Measurements from ENCODE around the gene TAGLN2.
A peak's percentile ranks its signal among the peaks of the same experiment; 100 is the strongest.

Gene TAGLN2

DNA sequence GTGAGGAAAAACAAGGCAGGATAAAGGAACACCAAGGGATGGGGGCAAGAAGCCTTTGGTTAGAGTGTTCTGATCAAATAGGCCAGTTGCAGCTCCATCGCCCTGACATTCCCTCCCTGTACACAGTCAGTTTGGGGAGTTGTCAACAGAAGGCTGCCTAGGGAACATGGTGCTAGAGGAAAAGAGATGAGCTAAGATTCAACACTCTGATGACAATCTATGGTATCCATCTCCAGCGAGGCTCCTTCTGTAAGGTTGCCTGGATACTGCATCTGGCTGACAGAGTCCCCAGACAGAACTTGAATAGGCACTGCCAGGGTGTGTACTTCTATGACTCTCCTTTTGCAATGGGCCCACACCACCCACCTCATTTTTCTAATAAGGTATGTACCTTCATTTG is 40.0 kb upstream of the TAGLN2 start:
- no peak for DNase-seq (ENCODE audit: extremely low read depth, low read depth)
- TF ChIP-seq, protein P1, sequence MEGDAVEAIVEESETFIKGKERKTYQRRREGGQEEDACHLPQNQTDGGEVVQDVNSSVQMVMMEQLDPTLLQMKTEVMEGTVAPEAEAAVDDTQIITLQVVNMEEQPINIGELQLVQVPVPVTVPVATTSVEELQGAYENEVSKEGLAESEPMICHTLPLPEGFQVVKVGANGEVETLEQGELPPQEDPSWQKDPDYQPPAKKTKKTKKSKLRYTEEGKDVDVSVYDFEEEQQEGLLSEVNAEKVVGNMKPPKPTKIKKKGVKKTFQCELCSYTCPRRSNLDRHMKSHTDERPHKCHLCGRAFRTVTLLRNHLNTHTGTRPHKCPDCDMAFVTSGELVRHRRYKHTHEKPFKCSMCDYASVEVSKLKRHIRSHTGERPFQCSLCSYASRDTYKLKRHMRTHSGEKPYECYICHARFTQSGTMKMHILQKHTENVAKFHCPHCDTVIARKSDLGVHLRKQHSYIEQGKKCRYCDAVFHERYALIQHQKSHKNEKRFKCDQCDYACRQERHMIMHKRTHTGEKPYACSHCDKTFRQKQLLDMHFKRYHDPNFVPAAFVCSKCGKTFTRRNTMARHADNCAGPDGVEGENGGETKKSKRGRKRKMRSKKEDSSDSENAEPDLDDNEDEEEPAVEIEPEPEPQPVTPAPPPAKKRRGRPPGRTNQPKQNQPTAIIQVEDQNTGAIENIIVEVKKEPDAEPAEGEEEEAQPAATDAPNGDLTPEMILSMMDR (IDR thresholded peaks at IDR 0.05; ENCODE audit: low read depth, low read length, missing control alignments) = no peak

DNA sequence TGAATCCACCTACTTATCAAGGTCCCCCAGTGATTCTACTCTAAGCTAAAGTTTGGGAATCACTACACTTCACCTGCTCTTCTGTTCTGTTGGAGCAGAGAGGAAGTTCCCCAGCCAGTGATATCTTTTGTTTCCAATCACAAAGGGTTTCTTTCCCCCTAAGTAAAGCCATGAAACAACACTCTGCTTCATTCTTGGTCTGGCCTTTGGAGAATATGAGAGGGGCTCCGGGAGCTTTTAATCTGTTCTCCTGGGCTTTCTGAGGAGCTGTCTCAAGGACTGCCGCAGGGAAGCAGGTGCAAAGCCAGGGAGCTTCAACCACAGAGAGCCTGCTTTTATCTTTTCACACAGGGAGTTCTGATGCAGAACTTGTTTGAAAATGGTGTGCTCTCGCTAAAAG is 38.8 kb upstream of the TAGLN2 start:
- no peak overlapping the region for H3K4me3 ChIP-seq (replicated peaks; ENCODE audit: low read depth, low read length)
- DNase-seq (ENCODE audit: extremely low read depth, low read depth) = no peak
- TF ChIP-seq, protein P1 (IDR thresholded peaks at IDR 0.05; ENCODE audit: low read depth, low read length, missing control alignments) = no peak

More for the DNA sequence above, 40.0 kb upstream of the TAGLN2 start:
- no peak overlapping the region for H3K4me3 ChIP-seq (replicated peaks; ENCODE audit: low read depth, low read length)

DNA sequence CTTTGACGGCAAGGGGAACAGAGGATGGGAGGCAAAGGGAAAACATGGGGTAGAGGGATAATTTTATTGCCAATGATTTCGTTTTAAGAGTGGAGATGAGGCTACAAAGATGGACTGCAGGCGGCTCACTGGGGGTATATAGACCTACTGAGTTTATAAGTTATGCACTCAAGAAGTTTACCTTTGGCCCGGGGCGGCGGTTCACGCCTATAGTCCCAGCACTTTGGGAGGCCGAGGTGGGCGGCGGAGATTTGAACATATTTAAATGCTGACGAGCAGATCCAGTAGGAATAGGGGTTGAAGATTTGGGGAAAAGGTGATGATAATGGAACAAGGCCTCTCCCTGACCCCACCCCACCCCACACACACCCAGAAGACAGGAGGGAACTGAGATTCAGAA is 36.9 kb upstream of the TAGLN2 start:
- H3K4me3 ChIP-seq (replicated peaks; ENCODE audit: low read depth, low read length) = no peak overlapping the region
- no peak for DNase-seq (ENCODE audit: extremely low read depth, low read depth)
- TF ChIP-seq, protein P1 (IDR thresholded peaks at IDR 0.05; ENCODE audit: low read depth, low read length, missing control alignments) = no peak

DNA sequence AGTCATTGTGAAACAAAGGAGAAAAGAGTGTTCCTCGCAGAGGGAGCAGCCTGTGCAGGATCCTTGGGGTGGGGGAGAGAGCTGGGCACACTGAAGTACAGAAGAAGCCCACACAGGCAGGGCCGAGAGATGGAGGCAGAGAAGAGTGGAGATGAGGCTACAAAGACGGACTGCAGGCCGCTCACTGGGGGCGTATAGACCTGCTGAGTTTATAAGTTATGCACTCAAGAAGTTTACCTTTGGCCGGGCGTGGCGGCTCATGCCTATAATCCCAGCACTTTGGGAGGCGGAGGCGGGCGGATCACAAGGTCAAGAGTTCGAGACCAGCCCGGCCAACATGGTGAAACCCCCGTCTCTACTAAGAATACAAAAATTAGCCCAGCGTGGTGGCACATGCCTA is 36.3 kb upstream of the TAGLN2 start:
- TF ChIP-seq, protein P1 (IDR thresholded peaks at IDR 0.05; ENCODE audit: low read depth, low read length, missing control alignments) = no peak
- no peak overlapping the region for H3K4me3 ChIP-seq (replicated peaks; ENCODE audit: low read depth, low read length)
- no peak for DNase-seq (ENCODE audit: extremely low read depth, low read depth)

DNA sequence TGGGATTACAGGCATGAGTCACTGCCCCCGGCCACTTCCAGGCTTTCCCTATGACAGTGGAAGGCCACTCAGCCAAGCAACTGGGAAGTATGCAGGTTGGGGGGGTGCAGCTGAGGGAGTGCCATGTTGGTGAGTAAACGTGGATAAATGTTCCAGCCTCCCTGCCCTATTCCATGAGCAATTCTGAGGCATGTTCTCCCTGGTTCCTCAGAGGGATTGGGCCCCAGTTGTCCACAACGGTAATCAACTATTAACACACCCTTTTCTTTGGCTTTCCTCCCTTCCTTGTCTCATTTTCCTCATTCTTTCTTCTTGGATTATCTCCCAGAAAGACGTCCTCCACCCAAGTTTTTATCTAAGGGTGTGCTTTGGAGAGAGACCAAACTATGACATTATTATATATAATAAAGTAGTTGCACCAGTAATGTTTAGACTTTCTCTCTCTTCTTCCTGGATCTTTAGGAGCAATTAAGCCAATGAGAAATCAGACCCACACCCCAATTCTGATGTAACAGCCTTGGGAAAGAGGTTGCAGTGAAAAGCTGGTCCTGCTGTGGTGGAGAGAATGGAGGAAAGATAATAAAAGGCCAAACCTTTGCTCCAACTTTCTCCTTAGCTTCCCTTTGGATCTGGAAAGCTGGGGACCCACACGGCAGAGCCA is 35.5 kb upstream of the TAGLN2 start:
- H3K4me3 ChIP-seq (replicated peaks; ENCODE audit: low read depth, low read length) = peak overlapping the region; percentile 19; the same call in 1 of the 2 replicates
- DNase-seq (ENCODE audit: extremely low read depth, low read depth) = no peak
- TF ChIP-seq, protein P1 (IDR thresholded peaks at IDR 0.05; ENCODE audit: low read depth, low read length, missing control alignments) = no peak

DNA sequence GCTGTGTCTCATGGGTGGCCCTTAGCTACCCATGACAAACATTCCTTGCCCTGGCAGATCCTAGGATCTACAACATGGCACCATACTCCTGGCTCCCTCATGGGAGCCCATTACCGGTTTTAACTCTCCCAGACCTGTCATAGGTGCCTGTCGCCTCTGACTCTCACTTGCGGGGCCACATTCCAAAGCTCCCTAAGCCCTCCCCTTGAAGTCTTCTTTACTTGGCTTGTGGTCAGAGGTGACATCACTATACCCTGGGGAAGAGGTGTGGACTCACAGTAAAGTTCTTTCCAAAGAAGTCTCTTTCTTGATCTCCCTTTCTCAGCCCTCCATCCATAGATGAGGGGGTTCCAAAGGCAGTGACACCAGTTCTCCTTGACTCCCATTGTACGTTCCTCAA is 34.1 kb upstream of the TAGLN2 start:
- TF ChIP-seq, protein P1 (IDR thresholded peaks at IDR 0.05; ENCODE audit: low read depth, low read length, missing control alignments) = no peak
- H3K4me3 ChIP-seq (replicated peaks; ENCODE audit: low read depth, low read length) = no peak overlapping the region
- DNase-seq (ENCODE audit: extremely low read depth, low read depth) = no peak
